Breast epithelium (tissue), 4 donors: ENCODE results near the gene EBF3. TPM values are rescaled to one million over a fixed set of nuclear protein-coding genes. Genes with fewer than 3 reads are reported as not detected.
A peak's percentile ranks its signal among the peaks of the same experiment; 100 is the strongest.

Experiments
- DNase-seq, 2 donors: peaks; one replicate each; pipeline ENCODE4 v3.0.0-alpha.2; 2019; ENCODE audit warnings: low spot score in 2 of 2
- H3K27ac ChIP-seq, 2 donors: fragments of 200-600 bp; sonication (generic) in 1 of 2; one replicate each; pipeline ENCODE4 v1.5.1; 2016 to 2019; ENCODE audit warnings: mild to moderate bottlenecking in 1 of 2
- H3K27me3 ChIP-seq, 2 donors: fragments of 200-600 bp; sonication (generic) in 1 of 2; one replicate each; pipeline versions ENCODE4 v1.5.1 to v1.6.0; 2017 to 2019; ENCODE audit warnings: control low read depth in 1 of 2, mild to moderate bottlenecking in 1 of 2
- H3K36me3 ChIP-seq: fragments of 200-600 bp; one replicate; pipeline ENCODE4 v1.5.1; 2019
- H3K4me1 ChIP-seq, 2 donors: fragments of 200-600 bp; sonication (generic); one replicate each; pipeline ENCODE4 v1.5.1; 2016 to 2019; ENCODE audit warnings: control low read depth in 1 of 2
- H3K4me3 ChIP-seq, 3 donors: fragments of 200-600 bp; sonication (generic); 1 replicate in 2 of 3; 2 replicates in 1 of 3; pipeline ENCODE4 v1.5.1; 2016 to 2019; ENCODE audit warnings: mild to moderate bottlenecking in 3 of 3, moderate library complexity in 2 of 3
- H3K9me3 ChIP-seq, 2 donors: fragments of 200-600 bp; sonication (generic) in 1 of 2; one replicate each; pipeline ENCODE4 v1.5.1; 2016 to 2019; ENCODE audit warnings: control low read depth in 1 of 2
- CTCF ChIP-seq, 3 donors: fragments of 450-650 bp; IDR thresholded peaks; one replicate each; pipeline ENCODE4 v1.5.1; 2016 to 2017; ENCODE audit warnings: antibody characterized with exemption in 3 of 3, mild to moderate bottlenecking in 3 of 3, moderate library complexity in 3 of 3
- POLR2A ChIP-seq: fragments of 450-650 bp; IDR thresholded peaks from one replicate; pipeline ENCODE4 v1.6.1; 2016; ENCODE audit warnings: antibody characterized with exemption, mild to moderate bottlenecking, moderate library complexity
- POLR2AphosphoS5 ChIP-seq, 3 donors: sonication (generic); formaldehyde crosslinking; IDR thresholded peaks; one replicate each; pipeline ENCODE4 v1.6.1; 2017; ENCODE audit warnings: antibody characterized with exemption in 3 of 3
- intact Hi-C: fragments of 100-400 bp; cut with DNase I; formaldehyde crosslinking; loops from one replicate; pipeline ENCODE4 v1.15.1; 2023; ENCODE audit warnings: low total_unique reads
- total RNA-seq, 3 donors: library from RNA; depleted of rRNA; stranded (reverse); fragments of >200 nt; gene quantifications; one replicate each; pipeline ENCODE4 v1.1.0, GENCODE V29; 2016

EBF3 gene
- total RNA-seq, 3 donors from 2014 or later: 4.2 to 28.0 (median 6.6) TPM

GRCh38 chr10:129926066-129927055, 37.7 kb downstream of the EBF3 start:
- Histone ChIP-seq H3K27ac (no peak overlapping the region), H3K4me1 (no peaks in the 10 kb centered on the region), H3K4me3 (no peak overlapping the region), H3K27me3 (no peaks in the 10 kb centered on the region), H3K36me3 (no peaks in the 10 kb centered on the region), H3K9me3 (no peaks in the 10 kb centered on the region)
- DNase-seq: peak in 1 of 2 donors; percentile 39
- TF ChIP-seq POLR2AphosphoS5 (IDR thresholded peaks at IDR 0.05) (no peak), POLR2A (no peak), CTCF (IDR thresholded peaks at IDR 0.05) (no peak)
- intact Hi-C loops: no loop called here

- intact Hi-C loops: no loop called here
- DNase-seq: peak in 1 of 2 donors; percentile 7
- TF ChIP-seq POLR2AphosphoS5 (IDR thresholded peaks at IDR 0.05) (no peak), POLR2A (no peak), CTCF (IDR thresholded peaks at IDR 0.05) (no peak)
These were observed 39.5 kb downstream of the EBF3 start for GRCh38 chr10:129924375-129925085.

GRCh38 chr10:129922598-129923123, 41.4 kb downstream of the EBF3 start:
- Histone ChIP-seq H3K36me3 (no peaks in the 10 kb centered on the region), H3K4me1 (no peaks in the 10 kb centered on the region), H3K27ac (no peak overlapping the region), H3K4me3 (no peak overlapping the region), H3K27me3 (no peaks in the 10 kb centered on the region), H3K9me3 (no peaks in the 10 kb centered on the region)
- DNase-seq: peak in 1 of 2 donors; percentile 27
- no peak for TF ChIP-seq POLR2A
- TF ChIP-seq CTCF (IDR thresholded peaks at IDR 0.05): no peak
- no peak for TF ChIP-seq POLR2AphosphoS5 (IDR thresholded peaks at IDR 0.05)
- intact Hi-C loops: no loop called here

More at GRCh38 chr10:129924375-129925085, 39.5 kb downstream of the EBF3 start:
- H3K36me3 ChIP-seq: no peaks in the 10 kb centered on the region
- H3K4me3 ChIP-seq: no peak overlapping the region
- H3K4me1 ChIP-seq: no peaks in the 10 kb centered on the region
- H3K9me3 ChIP-seq: no peaks in the 10 kb centered on the region
- H3K27me3 ChIP-seq: no peaks in the 10 kb centered on the region
- no peak overlapping the region for H3K27ac ChIP-seq

GRCh38 chr10:129921801-129922597, 42.1 kb downstream of the EBF3 start:
- Histone ChIP-seq H3K27me3 (no peaks in the 10 kb centered on the region), H3K4me1 (no peaks in the 10 kb centered on the region), H3K9me3 (no peaks in the 10 kb centered on the region), H3K27ac (no peak overlapping the region), H3K4me3 (no peak overlapping the region), H3K36me3 (no peaks in the 10 kb centered on the region)
- TF ChIP-seq POLR2A (no peak), CTCF (IDR thresholded peaks at IDR 0.05) (no peak), POLR2AphosphoS5 (IDR thresholded peaks at IDR 0.05) (no peak)
- intact Hi-C loops: no loop called here
- DNase-seq: no peak
